ENCODE data around the gene SLC66A2.
A peak's percentile ranks its signal among the peaks of the same experiment; 100 is the strongest.
"Not testable (repeated sequence)": the region's sequence is repeated elsewhere in the genome, so short reads cannot be mapped to it uniquely, and the experiment has no call there.

Gene SLC66A2

DNA sequence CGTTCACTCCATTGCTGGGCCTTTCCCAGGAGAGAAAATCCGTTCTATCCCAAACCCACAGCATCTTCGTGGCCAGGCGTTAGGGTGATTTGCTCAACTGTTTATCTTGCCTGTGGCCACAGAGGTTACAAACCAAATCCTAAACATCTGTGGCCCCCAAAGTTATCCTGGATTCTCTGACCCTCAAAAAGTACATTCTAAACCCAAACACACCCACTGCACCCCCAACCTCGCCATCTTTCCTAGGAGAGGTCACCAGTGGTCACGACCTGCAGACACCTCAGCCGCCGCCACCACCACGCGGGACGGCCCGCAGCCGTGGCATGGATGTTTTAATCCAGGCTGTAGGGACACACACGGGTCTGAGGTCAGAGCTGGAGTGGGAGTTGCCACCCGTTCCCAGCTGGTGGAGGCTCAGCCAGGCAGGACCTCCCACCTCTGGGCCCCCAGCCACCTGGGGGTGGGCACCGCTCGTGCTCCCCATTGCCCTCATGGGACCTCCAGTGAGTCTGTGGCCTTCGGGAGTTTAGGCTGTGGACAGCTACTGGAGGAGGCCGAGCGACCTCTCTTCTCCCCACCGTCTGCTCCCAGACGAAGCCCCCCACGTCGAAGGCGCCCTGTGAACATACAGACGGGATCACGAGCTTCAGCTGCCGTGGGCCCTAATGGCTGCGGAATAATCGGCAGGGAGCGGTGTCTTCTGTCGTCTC lies 81.7 kb downstream of the SLC66A2 start:
- DNase-seq = no peak

DNA sequence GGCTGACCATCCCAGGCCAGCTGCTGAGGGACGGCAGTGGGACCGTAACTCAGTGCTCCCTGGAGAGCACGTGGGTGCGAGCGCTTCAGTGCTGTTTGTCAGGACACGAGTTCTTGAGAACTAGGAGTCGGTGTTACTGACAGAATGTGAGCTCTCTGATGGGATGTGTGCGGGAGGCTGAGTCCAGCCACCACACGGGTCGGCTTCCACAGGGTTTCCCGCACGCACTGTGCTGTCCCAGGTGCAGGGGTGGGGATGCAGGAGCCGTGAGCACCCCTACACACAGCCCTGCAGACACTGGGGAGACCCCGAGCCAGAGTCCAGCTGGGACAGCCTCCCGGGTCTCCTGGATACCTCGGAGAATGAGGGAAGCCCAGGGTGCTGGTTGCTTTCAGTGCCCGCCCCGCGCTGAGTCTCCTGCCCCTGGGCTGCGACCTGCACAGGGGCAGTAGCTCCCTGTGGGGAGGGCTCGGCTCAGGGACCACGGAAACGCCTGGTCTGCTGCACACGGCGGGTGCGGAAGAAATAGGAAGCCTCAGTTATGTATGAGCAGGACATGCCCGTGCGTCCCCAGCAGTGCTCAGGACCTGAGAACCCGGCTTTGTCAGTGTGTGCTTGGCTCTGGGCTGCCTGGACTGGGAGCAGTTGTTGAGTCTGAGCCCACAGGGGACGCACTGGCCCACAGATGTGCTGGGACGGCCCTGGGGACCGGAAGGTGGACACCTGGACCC lies 82.5 kb downstream of the SLC66A2 start:
- no peak for DNase-seq

DNA sequence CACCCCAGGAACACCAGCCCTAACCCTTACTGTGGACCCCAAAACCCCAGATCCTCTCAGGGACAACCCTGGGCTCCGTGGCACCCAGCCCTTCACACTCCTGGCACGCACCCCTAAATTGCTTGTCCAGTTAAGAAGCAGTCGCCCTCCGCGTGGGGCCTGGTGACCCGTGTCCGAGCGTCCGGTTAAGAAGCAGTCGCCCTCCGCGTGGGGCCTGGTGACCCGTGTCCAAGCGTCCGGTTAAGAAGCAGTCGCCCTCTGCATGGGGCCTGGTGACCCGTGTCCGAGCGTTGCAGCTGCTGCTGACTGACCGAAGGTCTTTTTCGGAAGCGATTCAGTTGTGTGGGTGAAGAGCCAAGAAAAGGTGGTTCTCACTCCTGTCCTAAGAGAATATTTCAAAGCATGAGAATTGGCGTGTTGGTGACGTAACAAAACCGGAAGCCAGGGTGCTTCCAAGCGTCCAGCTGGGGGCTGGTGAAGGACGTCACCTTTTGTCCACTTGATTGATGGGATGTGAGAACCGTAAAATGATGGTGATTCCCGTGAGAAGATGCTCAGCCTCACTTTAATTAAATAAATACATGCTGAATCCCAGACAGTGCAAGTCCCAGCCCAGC lies 83.2 kb downstream of the SLC66A2 start:
- no peak for DNase-seq

DNA sequence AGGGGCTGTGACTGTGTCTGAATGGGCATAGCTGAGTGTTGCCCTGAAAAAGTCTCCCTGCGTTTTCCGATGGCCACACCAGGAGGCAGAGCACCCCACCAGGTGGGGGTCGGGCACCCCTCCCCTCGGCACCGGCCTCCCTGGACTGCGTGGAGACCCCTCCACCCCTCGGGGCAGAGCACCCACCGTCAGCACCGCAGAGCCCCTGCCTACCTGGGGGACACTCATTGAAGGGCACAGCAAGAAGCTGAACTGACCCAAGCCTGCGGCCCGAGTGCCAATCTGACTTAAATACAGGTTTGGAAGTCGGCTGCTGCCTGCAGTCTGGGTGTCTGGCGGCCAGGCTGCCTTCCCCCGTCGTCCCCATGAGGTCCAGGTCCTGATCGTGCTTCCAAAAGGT lies 83.8 kb downstream of the SLC66A2 start:
- no peak for DNase-seq

DNA sequence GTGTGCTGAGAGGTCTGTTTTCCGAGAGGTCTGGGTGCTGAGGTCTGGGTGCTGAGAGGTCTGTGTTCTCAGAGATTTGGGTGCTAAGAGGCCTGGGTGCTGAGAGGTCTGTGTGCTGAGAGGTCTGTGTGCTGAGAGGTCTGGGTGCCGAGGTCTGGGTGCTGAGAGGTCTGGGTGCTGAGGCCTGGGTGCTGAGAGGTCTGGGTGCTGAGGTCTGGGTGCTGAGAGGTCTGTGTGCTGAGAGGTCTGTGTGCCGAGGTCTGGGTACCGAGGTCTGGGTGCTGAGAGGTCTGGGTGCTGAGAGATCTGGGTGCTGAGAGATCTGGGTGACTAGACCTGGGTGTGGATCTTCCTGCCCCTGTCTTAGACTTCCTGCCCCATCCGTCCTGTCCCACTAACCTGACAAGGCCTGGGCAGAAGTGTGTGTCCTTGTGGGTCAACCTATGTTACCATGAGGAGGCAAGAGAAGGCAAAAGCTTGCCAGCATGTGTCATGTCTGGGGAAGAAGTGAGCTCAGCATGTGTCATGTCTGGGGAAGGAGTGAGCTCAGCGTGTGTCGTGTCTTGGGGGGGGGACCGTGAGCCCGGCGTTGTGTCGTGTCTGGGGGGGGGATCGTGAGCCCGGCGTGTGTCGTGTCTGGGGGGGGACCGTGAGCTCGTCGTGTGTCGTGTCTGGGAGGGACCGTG lies 84.4 kb downstream of the SLC66A2 start:
- DNase-seq = no peak

DNA sequence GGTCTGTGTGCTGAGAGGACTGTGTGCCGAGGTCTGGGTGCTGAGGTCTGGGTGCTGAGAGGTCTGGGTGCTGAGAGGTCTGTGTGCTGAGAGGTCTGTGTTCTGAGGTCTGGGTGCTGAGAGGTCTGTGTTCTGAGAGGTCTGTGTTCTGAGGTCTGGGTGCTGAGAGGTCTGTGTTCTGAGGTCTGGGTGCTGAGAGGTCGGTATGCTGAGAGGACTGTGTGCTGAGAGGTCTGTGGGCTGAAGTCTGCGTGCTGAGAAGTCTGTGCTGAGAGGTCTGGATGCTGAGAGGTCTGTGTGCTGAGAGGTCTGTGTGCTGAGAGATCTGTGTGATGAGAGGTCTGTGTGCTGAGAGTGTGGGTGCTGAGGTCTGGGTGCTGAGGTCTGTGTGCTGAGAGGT lies 85.5 kb downstream of the SLC66A2 start:
- not testable (repeated sequence) for DNase-seq

DNA sequence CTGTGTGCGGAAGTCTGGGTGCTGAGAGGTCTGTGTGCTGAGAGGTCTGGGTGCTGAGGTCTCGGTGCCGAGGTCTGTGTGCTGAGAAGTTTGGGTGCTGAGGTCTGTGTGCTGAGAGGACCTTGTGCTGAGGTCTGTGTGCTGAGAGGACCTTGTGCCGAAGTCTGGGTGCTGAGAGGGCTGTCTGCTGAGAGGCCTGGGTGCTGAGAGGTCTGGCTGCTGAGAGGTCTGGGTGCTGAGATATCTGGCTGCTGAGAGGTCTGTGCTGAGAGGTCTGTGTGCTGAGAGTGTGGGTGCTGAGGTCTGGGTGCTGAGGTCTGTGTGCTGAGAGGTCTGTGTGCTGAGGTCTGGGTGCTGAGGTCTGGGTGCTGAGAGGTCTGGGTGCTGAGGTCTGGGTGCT lies 86.5 kb downstream of the SLC66A2 start:
- DNase-seq = not testable (repeated sequence)

DNA sequence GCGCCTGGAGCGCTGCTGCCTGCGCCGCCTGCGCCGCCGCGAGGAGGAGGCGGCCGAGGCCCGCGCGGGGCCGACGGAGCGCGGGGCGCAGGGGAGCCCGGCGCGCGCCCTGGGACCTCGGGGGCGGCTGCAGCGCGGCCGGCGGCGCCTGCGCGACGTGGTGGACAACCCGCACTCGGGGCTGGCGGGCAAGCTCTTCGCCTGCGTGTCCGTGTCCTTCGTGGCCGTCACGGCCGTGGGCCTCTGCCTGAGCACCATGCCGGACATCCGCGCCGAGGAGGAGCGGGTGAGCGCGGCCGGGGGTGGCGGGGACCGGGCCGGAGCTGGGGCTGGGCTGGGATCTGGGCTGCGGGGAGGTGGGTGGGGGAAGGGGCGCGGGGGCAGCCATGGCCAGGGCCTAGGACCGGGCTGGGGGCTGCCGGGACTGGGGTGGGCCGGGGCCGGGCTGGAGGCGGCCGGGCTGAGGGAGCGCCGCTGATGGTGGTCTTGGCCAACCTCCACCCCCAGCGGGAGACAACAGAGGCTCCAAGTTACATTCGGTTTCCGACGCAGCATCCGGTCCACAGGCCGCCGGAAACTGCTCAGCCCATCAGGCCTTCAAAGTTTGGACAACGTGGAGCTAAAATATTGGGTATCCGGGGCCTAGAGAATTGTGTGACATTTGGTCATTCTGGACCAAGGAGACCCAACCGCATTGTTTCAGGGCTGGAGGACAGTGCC lies 87.3 kb downstream of the SLC66A2 start:
- no peak for DNase-seq

DNA sequence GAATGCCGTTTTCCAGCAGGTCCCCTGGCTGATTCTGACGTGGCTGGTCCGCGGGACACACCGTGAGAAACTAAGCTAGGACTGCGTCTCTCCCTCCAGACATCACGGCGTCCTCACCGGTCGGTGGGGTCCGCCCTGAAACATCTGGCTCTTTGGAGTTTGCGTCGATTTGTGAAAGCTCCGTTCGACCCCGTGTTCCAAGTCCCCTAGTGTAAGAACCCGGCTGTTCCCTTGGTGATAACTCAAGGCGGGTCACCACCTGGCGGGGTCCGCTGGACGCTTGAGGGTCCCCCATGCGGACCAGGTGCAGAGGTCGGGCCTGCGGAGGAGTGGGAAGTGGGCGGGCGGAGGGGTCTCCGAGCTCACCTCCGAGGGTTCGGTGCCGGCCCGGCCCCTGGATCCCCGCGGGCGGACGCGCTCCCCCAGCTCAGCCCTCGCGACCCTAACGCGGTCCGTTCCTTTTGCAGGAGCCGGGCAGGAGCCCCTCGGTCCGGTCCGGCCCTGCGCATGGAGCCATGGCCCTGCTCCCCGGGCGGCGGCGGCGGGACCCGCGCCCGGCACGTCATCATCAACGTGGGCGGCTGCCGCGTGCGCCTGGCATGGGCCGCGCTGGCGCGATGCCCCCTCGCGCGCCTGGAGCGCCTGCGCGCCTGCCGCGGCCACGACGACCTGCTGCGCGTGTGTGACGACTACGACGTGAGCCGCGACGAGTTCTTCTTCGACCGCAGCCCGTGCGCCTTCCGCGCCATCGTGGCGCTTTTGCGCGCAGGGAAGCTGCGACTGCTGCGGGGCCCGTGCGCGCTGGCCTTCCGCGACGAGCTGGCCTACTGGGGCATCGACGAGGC lies 88.1 kb downstream of the SLC66A2 start:
- no peak for DNase-seq

DNA sequence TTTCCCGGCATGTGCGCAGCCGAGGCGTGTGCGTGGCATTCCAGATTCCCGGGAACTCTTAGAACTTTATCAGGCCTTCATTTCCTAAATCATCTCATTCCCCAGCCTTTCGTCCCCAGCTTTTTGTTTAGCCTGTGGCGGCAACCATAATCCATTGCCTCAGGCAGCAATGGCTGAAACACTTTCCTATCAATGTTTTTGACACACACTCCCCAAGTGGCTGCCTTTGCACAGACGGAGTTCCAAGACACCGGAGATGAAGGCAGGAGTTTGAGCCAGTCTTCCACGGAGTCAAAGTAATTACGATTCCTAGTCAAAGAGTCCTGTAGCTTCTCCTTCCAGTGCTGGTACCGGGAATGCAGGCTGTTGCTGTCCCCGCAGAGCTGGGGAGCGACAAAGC lies 88.9 kb downstream of the SLC66A2 start:
- no peak for DNase-seq

DNA sequence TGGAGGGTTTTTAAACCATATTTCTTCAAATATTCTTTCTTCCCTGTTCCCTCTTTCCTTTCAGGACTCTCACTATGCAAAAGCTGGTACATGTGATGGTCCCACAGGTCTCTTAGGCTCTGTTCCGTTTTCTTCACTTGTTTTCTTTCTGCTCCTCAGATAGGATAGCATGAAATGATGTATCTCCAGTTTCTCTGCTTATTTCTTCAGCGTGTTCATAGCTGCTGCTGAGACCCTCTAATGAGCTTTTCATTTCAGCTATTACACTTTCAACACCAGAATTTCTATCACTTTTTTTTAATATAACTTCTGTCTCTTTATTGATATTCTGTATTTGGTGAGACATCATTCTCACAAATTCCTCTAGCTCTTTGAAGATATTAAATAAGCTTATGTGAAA lies 89.8 kb downstream of the SLC66A2 start:
- DNase-seq = no peak

DNA sequence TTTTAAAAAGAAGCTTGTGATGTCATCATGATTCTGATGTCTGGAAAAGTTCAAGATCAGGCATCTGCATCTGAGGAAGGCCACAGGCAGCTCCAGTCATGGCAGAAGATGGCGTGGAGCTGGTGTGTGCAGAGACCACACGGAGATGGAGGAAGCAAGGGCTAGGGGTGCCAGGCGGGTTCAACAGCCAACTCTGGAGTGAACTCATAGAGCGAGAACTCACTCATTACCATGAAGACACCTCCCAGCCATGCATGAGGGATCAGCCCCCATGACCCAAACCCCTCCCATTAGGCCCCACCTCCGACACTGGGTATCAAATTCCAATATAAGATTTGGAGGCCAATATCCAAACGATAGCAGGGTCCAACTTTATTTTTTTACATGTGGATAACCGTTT lies 92.1 kb downstream of the SLC66A2 start:
- no peak for DNase-seq

DNA sequence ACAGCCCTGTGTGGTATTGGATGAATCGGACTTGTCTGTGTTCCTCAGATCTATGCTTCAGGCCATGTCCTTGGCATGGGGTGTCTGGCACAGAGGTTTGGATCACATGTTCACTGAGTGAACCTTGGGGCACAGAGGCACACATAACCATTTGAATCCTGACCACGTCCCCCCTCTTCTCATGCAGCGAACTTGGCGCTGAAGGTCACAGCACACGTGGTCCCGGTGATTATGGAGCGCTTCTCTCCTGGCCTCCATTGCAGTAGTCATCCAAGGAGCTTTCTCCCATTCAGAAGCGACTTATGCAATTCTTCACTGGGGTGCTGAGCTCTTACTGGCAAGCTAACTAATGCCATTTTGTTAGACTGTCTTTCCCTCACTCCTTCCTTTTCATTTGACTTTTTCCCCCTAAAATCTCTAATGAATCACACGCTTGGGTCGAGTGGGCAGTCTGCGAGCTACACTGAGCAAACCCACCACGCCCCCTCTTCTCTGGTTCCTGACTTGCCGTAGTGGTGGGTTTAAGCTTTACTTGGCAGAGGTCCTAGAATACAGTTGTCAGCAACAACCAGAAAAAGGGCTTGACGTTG lies 94.3 kb downstream of the SLC66A2 start:
- DNase-seq = peak in 5 of 56 donors; percentile 24 to 41 (median 29)

DNA sequence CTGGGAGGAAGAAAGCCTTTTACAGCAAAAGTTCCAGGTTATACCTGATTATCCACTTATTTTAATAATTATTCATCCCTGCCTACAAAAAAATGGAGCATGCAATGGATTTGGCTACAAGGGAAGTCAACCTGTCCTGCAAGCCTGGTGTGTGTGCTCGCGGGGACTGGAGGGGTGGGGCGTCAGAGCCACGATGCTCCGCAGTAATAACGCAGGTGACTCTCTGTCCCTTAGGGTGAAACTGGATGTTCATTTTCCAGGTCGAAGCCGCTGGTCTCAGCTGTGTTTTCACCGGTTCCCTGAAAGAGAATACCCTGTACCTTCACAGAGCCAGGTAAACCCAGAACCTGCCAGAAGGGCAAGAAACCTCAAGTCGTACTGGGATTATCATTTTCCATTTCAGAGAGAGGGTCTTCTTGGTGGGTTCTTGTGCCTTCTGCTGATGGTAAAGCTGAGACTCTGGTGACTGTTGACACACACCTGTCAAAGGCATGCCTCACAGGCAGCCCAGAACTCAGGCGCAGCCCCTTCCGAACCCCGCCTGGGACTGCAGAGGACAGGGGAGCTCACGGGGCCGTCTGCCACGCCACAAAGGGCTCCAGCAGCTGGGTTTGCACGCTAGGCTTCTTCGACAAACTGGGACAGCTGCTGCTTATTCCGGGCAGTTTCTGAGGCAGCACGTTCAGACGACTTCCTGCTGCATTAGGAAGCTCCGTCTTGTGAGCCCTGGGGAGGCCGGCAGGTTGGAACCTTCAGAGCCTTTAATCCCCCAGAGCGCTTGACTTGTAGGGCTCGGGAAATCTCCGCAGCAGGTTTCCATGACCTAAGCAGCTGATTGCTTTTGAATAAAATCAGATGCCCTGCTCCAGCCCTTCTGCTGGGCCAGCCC lies 95.1 kb downstream of the SLC66A2 start:
- no peak for DNase-seq

DNA sequence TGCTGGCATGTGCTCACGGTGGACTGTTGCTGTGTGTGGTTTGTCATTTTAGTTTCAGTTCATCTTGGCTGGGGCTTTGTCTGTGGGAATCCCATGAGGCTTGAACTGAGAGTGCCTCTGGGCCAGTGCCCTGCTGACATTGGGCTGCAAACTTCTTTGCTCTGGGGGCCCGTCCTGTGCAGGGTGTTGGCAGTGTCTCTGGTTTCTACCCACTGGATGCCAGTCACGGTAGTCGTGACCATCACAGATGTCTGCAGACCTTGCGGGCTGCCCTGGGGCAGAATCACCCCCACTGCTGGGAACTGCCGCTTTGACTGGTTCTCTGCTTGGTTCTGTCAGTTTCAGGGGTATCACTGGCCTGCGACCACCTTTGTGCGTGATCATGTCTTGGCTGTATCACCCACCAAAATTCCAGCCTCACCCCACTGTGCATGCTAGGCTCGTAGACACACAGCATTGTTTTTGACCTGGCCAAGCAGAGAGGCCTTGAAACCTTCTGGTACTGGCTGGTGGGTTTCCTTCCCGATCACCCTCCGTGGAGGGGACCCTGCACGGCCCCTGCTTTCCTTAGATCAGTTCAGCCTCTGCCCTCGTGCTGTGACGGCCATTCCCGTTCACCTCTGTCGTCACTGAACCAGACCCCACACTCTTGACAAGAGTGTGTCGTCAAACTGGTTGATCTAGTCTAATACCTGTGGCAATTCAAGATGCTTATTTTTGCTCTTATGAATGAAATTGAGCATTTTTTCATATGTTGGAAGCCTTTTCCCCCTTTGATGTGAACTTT lies 96.1 kb downstream of the SLC66A2 start:
- DNase-seq = no peak

DNA sequence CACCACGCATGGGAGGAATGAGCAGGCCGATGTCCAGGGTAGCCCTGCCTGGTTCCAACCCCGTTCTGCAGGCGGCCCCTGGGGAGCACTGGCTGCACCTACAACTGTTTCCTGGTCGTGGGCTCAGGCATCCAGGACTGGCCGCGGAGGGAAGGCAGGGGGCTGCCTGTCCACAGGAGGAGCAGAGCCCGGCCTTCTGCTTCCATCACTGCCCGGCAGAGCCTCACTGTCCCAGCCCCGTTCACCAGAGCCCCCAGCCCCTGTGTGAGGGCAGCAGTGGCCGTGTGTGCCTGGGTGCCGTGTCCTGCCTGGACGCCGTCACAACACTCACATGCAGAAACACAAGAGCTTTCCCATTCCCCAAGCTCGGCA lies 97.5 kb downstream of the SLC66A2 start:
- no peak for DNase-seq

DNA sequence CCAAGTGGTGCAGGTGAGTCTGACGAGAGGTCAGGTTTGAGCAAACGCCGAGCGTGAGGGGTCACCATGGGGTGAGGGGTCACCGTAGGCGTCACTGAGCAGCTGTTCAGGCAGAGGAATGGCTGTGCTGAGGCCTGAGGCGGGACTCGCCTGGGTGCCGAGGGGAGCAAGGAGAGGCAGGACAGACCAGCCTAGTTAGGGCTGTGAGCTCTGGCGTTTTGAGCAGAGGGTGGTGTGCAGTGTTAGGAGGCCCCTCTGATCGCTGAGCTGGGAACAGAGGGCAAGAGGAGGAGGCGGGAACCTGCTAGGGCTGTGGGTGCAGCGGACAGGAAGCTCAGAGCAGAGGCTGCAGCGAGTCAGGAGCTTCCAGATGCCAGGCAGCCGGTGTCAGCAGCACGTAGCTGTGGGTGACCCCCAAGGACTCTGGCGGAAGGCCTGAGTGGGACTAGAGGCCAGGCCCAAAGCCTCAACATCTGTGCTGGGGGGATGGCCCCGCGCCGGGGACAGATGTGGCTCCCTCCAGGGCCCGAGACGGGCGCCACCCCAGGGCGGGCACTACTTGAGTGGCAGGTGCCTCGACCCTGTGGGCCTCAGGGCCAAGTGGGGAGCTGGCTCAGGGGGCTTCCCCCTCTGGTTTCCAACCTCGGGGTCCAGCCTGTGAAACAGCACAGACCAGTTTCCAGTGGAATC lies 98.0 kb downstream of the SLC66A2 start:
- DNase-seq = no peak
